Osteoblast (primary cell): ENCODE results near the gene IQGAP3. TPM values are rescaled to one million over a fixed set of nuclear protein-coding genes. Genes with fewer than 3 reads are reported as not detected.

Experiments
- DNase-seq: peaks from one replicate; pipeline ENCODE4 v3.0.0; 2011; ENCODE audit warnings: low spot score, mixed read lengths; ENCODE audit not compliant: insufficient read length; ENCODE audit errors: missing footprints
- H2AFZ ChIP-seq: 2 replicates; pipeline ENCODE4 v1.6.0; 2011; ENCODE audit warnings: mild to moderate bottlenecking, low read length
- H3K27ac ChIP-seq: 2 replicates; pipeline ENCODE4 v1.5.1; 2011; ENCODE audit warnings: mild to moderate bottlenecking, low read depth, low read length, moderate library complexity
- H3K27me3 ChIP-seq: 2 replicates; pipeline ENCODE4 v1.6.0; 2012; ENCODE audit warnings: mild to moderate bottlenecking, control low read depth, inconsistent platforms, low read length, moderate library complexity; ENCODE audit not compliant: insufficient read depth
- H3K36me3 ChIP-seq: 2 replicates; pipeline ENCODE4 v1.5.1; 2011; ENCODE audit warnings: mild to moderate bottlenecking, low read length, control low read depth, moderate library complexity; ENCODE audit not compliant: insufficient read depth
- H3K4me1 ChIP-seq: 2 replicates; pipeline ENCODE4 v1.5.1; 2011; ENCODE audit warnings: mild to moderate bottlenecking, low read length, control low read depth, moderate library complexity; ENCODE audit not compliant: insufficient read depth
- H3K4me2 ChIP-seq: 2 replicates; pipeline ENCODE4 v1.6.0; 2011; ENCODE audit warnings: mild to moderate bottlenecking, low read length; ENCODE audit not compliant: insufficient read depth
- H3K4me3 ChIP-seq: fragments of 200-600 bp; sonication (generic); 3 replicates; pipeline ENCODE4 v1.5.1; 2012; ENCODE audit warnings: mild to moderate bottlenecking, low read length, inconsistent platforms; ENCODE audit not compliant: insufficient read depth
- H3K79me2 ChIP-seq: 2 replicates; pipeline ENCODE4 v1.6.0; 2012; ENCODE audit warnings: mild to moderate bottlenecking, low read length, control low read depth, inconsistent platforms; ENCODE audit not compliant: insufficient read depth
- H3K9me3 ChIP-seq: 2 replicates; pipeline ENCODE4 v1.5.1; 2011; ENCODE audit warnings: low read depth, low read length, control low read depth
- H4K20me1 ChIP-seq: 2 replicates; pipeline ENCODE4 v1.6.0; 2012; ENCODE audit warnings: mild to moderate bottlenecking, low read length, control low read depth; ENCODE audit not compliant: insufficient read depth
- total RNA-seq: library from RNA; depleted of rRNA; stranded (reverse); fragments of >200 nt; gene quantifications from 2 replicates; pipeline ENCODE4 v1.2.3, GENCODE V29; 2012
- TF ChIP-seq, protein P1 (sequence below): IDR thresholded peaks from 2 replicates; pipeline ENCODE4 v1.5.1; 2011; ENCODE audit warnings: mild to moderate bottlenecking, low read depth, low read length, moderate library complexity; ENCODE audit errors: extremely low read depth

Gene IQGAP3
- total RNA-seq, 1 donor = 2.9 TPM

- DNase-seq = no peak
- H3K79me2 ChIP-seq = no peaks in the 10 kb centered on the region
- H4K20me1 ChIP-seq = no peaks in the 10 kb centered on the region
- H3K9me3 ChIP-seq = no peaks in the 10 kb centered on the region
- H2AFZ ChIP-seq = no peak overlapping the region
- H3K27ac ChIP-seq = no peak overlapping the region
- no peaks in the 10 kb centered on the region for H3K27me3 ChIP-seq
- TF ChIP-seq, protein P1, sequence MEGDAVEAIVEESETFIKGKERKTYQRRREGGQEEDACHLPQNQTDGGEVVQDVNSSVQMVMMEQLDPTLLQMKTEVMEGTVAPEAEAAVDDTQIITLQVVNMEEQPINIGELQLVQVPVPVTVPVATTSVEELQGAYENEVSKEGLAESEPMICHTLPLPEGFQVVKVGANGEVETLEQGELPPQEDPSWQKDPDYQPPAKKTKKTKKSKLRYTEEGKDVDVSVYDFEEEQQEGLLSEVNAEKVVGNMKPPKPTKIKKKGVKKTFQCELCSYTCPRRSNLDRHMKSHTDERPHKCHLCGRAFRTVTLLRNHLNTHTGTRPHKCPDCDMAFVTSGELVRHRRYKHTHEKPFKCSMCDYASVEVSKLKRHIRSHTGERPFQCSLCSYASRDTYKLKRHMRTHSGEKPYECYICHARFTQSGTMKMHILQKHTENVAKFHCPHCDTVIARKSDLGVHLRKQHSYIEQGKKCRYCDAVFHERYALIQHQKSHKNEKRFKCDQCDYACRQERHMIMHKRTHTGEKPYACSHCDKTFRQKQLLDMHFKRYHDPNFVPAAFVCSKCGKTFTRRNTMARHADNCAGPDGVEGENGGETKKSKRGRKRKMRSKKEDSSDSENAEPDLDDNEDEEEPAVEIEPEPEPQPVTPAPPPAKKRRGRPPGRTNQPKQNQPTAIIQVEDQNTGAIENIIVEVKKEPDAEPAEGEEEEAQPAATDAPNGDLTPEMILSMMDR = no peak
- H3K4me1 ChIP-seq = no peaks in the 10 kb centered on the region
- H3K4me2 ChIP-seq = no peak overlapping the region
- H3K4me3 ChIP-seq = no peak overlapping the region
- H3K36me3 ChIP-seq = peaks cover 63% of the 10 kb centered on the region
Measured at GRCh38 chr1:156538711-156539440, 33.5 kb downstream of the IQGAP3 start.

GRCh38 chr1:156537027-156537426 is 35.3 kb downstream of the IQGAP3 start:
- Histone ChIP-seq H3K79me2 (no peaks in the 10 kb centered on the region), H3K4me3 (no peak overlapping the region), H3K4me2 (no peak overlapping the region), H3K4me1 (no peaks in the 10 kb centered on the region), H4K20me1 (no peaks in the 10 kb centered on the region), H3K9me3 (no peaks in the 10 kb centered on the region), H3K27ac (no peak overlapping the region), H2AFZ (no peak overlapping the region), H3K27me3 (no peaks in the 10 kb centered on the region), H3K36me3 (peaks cover 66% of the 10 kb centered on the region)
- TF ChIP-seq, protein P1 = no peak
- DNase-seq = no peak

DNA sequence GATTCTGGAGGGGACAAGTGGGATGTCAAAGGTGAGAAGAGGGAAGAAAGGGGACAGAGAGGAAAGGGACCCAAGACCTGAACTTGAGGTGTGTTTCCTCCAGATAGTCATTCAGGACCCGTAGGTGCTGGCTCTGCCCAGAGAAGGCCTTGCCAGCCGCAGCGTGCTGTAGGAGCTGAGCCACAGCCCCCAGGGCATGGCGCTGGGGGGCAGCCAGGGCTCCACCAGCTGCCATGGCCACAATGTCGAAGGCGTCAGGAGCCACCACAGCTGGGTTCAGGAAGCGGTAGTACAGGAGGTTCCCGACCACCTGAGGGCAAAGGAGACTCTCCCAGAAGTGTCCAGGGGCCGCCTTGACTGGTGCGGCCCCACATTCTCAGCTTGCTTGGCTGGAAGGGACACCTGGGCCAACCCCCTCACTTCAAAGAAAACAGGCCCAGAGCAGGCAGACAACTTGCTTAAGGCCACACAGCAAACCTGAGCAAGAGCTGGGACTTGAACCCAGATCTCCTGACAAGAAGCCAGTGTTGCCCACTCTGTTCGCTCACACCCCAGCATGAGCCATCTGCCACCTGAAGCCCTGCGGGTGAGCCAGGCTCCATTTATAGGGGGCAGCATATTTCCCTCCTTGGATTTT is 37.8 kb downstream of the IQGAP3 start:
- Histone ChIP-seq H3K36me3 (peaks cover 55% of the 10 kb centered on the region), H3K27ac (no peak overlapping the region), H3K4me3 (no peak overlapping the region), H3K4me1 (no peaks in the 10 kb centered on the region), H4K20me1 (no peaks in the 10 kb centered on the region), H3K79me2 (no peaks in the 10 kb centered on the region), H2AFZ (no peak overlapping the region), H3K27me3 (no peaks in the 10 kb centered on the region), H3K9me3 (no peaks in the 10 kb centered on the region), H3K4me2 (no peak overlapping the region)
- TF ChIP-seq, protein P1 = no peak
- DNase-seq = no peak

GRCh38 chr1:156533568-156534220 is 38.7 kb downstream of the IQGAP3 start:
- Histone ChIP-seq H2AFZ (no peak overlapping the region), H3K4me2 (no peak overlapping the region), H3K36me3 (peaks cover 55% of the 10 kb centered on the region), H4K20me1 (no peaks in the 10 kb centered on the region), H3K4me3 (no peak overlapping the region), H3K79me2 (no peaks in the 10 kb centered on the region), H3K4me1 (no peaks in the 10 kb centered on the region), H3K27me3 (no peaks in the 10 kb centered on the region), H3K9me3 (no peaks in the 10 kb centered on the region), H3K27ac (no peak overlapping the region)
- no peak for DNase-seq
- TF ChIP-seq, protein P1 = no peak
